Adrenal gland (tissue), 12 donors: ENCODE data around the gene FBXO10. TPM values are rescaled to one million over a fixed set of nuclear protein-coding genes. Genes with fewer than 3 reads are reported as not detected.

Experiments used
- DNase-seq, 7 donors: peaks; one replicate each; pipeline ENCODE4 v3.0.0-alpha.2; 2019 to 2020
- H3K27ac ChIP-seq, 5 donors: fragments of 200-600 bp; sonication (generic) in 4 of 5; 1 replicate in 3 of 5; 2 replicates in 2 of 5; pipeline versions ENCODE4 v1.5.1 to v1.8.0; 2016 to 2020; ENCODE audit warnings: mild to moderate bottlenecking in 1 of 5
- H3K27me3 ChIP-seq: fragments of 200-600 bp; 2 replicates; pipeline ENCODE4 v1.8.0; 2021
- H3K36me3 ChIP-seq, 2 donors: fragments of 200-600 bp; replicated peaks in 1 of 2; 1 replicate in 1 of 2; 2 replicates in 1 of 2; pipeline versions ENCODE4 v1.5.1 to v1.8.0; 2018 to 2022
- H3K4me1 ChIP-seq, 2 donors: fragments of 200-600 bp; replicated peaks in 1 of 2; 1 replicate in 1 of 2; 2 replicates in 1 of 2; pipeline versions ENCODE4 v1.5.1 to v1.8.0; 2018 to 2021
- H3K4me3 ChIP-seq, 4 donors: fragments of 200-600 bp; sonication (generic) in 3 of 4; one replicate each; pipeline ENCODE4 v1.5.1; 2016 to 2018
- H3K9me3 ChIP-seq, 3 donors: fragments of 200-600 bp; sonication (generic) in 1 of 3; replicated peaks in 1 of 3; 1 replicate in 2 of 3; 2 replicates in 1 of 3; pipeline versions ENCODE4 v1.5.1 to v1.8.0; 2016 to 2021
- CTCF ChIP-seq, 6 experiments: fragments of 450-650 bp in 4 of 6; fragments of 200-600 bp in 2 of 6; sonication (generic) in 1 of 6; IDR thresholded peaks; 1 replicate in 5 of 6; 2 replicates in 1 of 6; pipeline versions ENCODE4 v1.5.1 to v1.8.0; 2016 to 2021; ENCODE audit warnings: antibody characterized with exemption in 6 of 6, mild to moderate bottlenecking in 2 of 6, moderate library complexity in 1 of 6
- POLR2A ChIP-seq, 2 donors: fragments of 450-650 bp; IDR thresholded peaks; one replicate each; pipeline ENCODE4 v1.6.1; 2017; ENCODE audit warnings: antibody characterized with exemption in 2 of 2, mild to moderate bottlenecking in 2 of 2, moderate library complexity in 1 of 2
- WGBS, 4 donors: extraction: QIAGEN DNeasy Blood & Tissue Kit in 2 of 4; methylation state at CpG; one replicate each; pipeline versions ENCODE4 v1.1.5 to v1.1.7; 2013 to 2017; 5-methylcytosine and 5-hydroxymethylcytosine counted together
- intact Hi-C, 2 donors: fragments of 100-400 bp; cut with DNase I; formaldehyde crosslinking; loops; one replicate each; pipeline versions ENCODE4 v1.14.1 to v1.15.0; 2022 to 2023
- polyA plus RNA-seq, 3 donors: library from polyadenylated mRNA; stranded (reverse); fragments of 200-250 nt in 2 of 3; fragments of 350-450 nt in 1 of 3; fragmentation: Illumina TruSeq in 1 of 3; extraction: RNeasy Lipid Tissue Mini Kit (QIAGEN cat#74804) in 1 of 3; gene quantifications; one replicate each; pipeline ENCODE4 v1.2.3, GENCODE V29; 2013 to 2014
- total RNA-seq, 9 donors: library from RNA; depleted of rRNA in 4 of 9; stranded (reverse); fragments of >200 nt in 4 of 9; fragments of 120-200 nt in 1 of 9; fragmentation: NEBNext Ultra II Directional in 1 of 9; extraction: Animal tissue kit (Norgen Biotek cat#: 25700) in 1 of 9; gene quantifications; one replicate each; pipeline versions ENCODE4 v1.1.0 to v1.2.4, GENCODE V29; 2013 to 2023
- donor health status: healthy with polysubstance abuse.
- donor health status: Bipolar disorder and iron deficiency.
- donor health status: DM: yes; HTN: yes; CAD: no.
- donor health status: DM: no; HTN: no; CAD: no.
- donor health status: DM: no; HTN: no; CAD: no.
- donor health status: DM: yes; HTN: yes; CAD: no.

FBXO10 gene
- total and polyA plus RNA-seq, 12 donors = 7.2 to 86.6 (median 12.3) TPM

GRCh38 chr9:37523916-37524315 is 52.3 kb downstream of the FBXO10 start:
- DNase-seq = no peak

GRCh38 chr9:37522971-37523370 is 53.2 kb downstream of the FBXO10 start:
- Histone ChIP-seq H3K4me1 (peaks cover 0 to 9% of the 10 kb centered on the region in 2 donors), H3K27me3 (no peaks in the 10 kb centered on the region), H3K27ac (peak overlapping the region in 2 of 5 donors; percentile 65), H3K36me3 (peaks cover 0 to 22% of the 10 kb centered on the region in 2 donors), H3K9me3 (no peaks in the 10 kb centered on the region), H3K4me3 (no peak overlapping the region)
- TF ChIP-seq CTCF (IDR thresholded peaks at IDR 0.05) (no peak), POLR2A (IDR thresholded peaks at IDR 0.05) (no peak)
- intact Hi-C loops = no loop called here
- WGBS, 4 donors = 43 to 55% (median 46%) methylated on average over 2 of the region's 2 CpGs
- DNase-seq = peak; percentile 34 to 86 (median 78)

More at GRCh38 chr9:37523916-37524315, 52.3 kb downstream of the FBXO10 start:
- H3K27ac ChIP-seq = no peak overlapping the region
- intact Hi-C loops = no loop called here
- H3K9me3 ChIP-seq = no peaks in the 10 kb centered on the region
- H3K4me1 ChIP-seq = peaks cover 0 to 7% of the 10 kb centered on the region in 2 donors
- 92 to 97% (median 94%) methylated on average over 6 of the region's 6 CpGs for WGBS, 4 donors
- H3K36me3 ChIP-seq = peaks cover 0 to 31% of the 10 kb centered on the region in 2 donors
- no peak overlapping the region for H3K4me3 ChIP-seq
- no peaks in the 10 kb centered on the region for H3K27me3 ChIP-seq
- TF ChIP-seq POLR2A (IDR thresholded peaks at IDR 0.05) (no peak), CTCF (IDR thresholded peaks at IDR 0.05) (no peak)

DNA sequence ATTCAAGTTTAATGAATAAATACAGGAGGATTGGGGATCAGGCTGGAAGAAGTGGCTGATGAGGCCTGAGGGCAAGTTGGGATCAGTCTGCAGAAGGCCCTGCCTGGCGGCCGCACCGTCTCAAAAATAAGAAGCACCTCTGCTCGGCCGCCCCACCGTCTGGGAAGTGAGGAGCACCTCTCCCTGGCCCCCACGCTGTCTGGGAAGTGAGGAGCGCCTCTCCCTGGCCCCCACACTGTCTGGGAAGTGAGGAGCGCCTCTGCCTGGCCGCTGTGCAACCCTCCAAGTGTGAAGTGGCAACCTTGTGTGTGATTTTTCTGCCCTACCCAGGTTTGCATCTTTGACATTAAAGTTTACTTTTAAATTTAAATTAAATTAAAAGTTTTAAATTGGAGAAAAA is 55.1 kb downstream of the FBXO10 start:
- no peak overlapping the region for H3K27ac ChIP-seq
- peaks cover 0 to 21% of the 10 kb centered on the region in 2 donors for H3K36me3 ChIP-seq
- DNase-seq = no peak
- no peaks in the 10 kb centered on the region for H3K27me3 ChIP-seq
- no peak overlapping the region for H3K4me3 ChIP-seq
- no peaks in the 10 kb centered on the region for H3K9me3 ChIP-seq
- H3K4me1 ChIP-seq = peaks cover 0 to 14% of the 10 kb centered on the region in 2 donors
- TF ChIP-seq POLR2A (IDR thresholded peaks at IDR 0.05) (no peak), CTCF (IDR thresholded peaks at IDR 0.05) (no peak)
- intact Hi-C loops = no loop called here
- 94 to 96% (median 95%) methylated on average over 10 of the region's 10 CpGs for WGBS, 4 donors

DNA sequence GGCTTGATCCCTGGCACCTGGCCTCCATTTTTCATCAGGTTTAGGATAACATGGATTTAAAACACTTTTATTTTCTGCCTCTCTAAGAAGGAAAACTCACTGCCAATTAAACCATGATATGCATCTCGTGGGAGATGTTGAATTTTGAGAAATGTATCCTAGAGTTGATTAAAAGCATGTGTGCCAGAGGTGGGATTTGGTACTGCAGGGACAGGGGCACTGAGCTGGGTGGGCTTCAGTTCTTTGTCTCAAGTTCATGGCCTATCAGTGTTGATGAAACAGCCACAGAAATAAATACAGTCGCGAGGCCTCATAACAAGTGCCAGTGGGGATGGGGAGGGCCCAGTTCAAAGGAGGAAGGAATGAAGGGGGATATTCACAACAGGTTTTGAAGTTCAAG is 55.5 kb downstream of the FBXO10 start:
- H3K36me3 ChIP-seq = peaks cover 0 to 23% of the 10 kb centered on the region in 2 donors
- peaks cover 0 to 14% of the 10 kb centered on the region in 2 donors for H3K4me1 ChIP-seq
- DNase-seq = no peak
- no peaks in the 10 kb centered on the region for H3K9me3 ChIP-seq
- no peak overlapping the region for H3K27ac ChIP-seq
- intact Hi-C loops = no loop called here
- TF ChIP-seq POLR2A (IDR thresholded peaks at IDR 0.05) (no peak), CTCF (IDR thresholded peaks at IDR 0.05) (no peak)
- no peak overlapping the region for H3K4me3 ChIP-seq
- H3K27me3 ChIP-seq = no peaks in the 10 kb centered on the region
- WGBS, 4 donors = 86 to 95% (median 93%) methylated on average over 3 of the region's 3 CpGs
